ENCODE data around the gene FBXO21.
"Not testable (repeated sequence)": the region's sequence is repeated elsewhere in the genome, so short reads cannot be mapped to it uniquely, and the experiment has no call there.

The FBXO21 gene

GRCh38 chr12:117202033-117202432 lies 11.8 kb upstream of the FBXO21 start:
- no peak for DNase-seq (ENCODE audit: low read depth)

- not testable (repeated sequence) for DNase-seq (ENCODE audit: low read depth)
Observed at GRCh38 chr12:117199956-117200744, 9.9 kb upstream of the FBXO21 start.

- DNase-seq (ENCODE audit: low read depth): not testable (repeated sequence)
Observed at GRCh38 chr12:117196334-117196733, 6.1 kb upstream of the FBXO21 start.

- DNase-seq (ENCODE audit: low read depth): not testable (repeated sequence)
Observed at GRCh38 chr12:117195027-117195426, 4.8 kb upstream of the FBXO21 start.

- no peak for DNase-seq (ENCODE audit: low read depth)
Observed at GRCh38 chr12:117193903-117194302, 3.6 kb upstream of the FBXO21 start.

GRCh38 chr12:117192581-117192980 lies 2.3 kb upstream of the FBXO21 start:
- DNase-seq (ENCODE audit: low read depth): not testable (repeated sequence)

- no peak for DNase-seq (ENCODE audit: low read depth)
Observed at GRCh38 chr12:117192057-117192456, 1.8 kb upstream of the FBXO21 start.

- no peak for DNase-seq (ENCODE audit: low read depth)
Observed at GRCh38 chr12:117189725-117190209, 503 bp downstream of the FBXO21 start.

- DNase-seq (ENCODE audit: low read depth): no peak
Observed at GRCh38 chr12:117188961-117189724, 1.1 kb downstream of the FBXO21 start.

- no peak for DNase-seq (ENCODE audit: low read depth)
Observed at GRCh38 chr12:117188121-117188665, 2.1 kb downstream of the FBXO21 start.

GRCh38 chr12:117187421-117187820 lies 2.8 kb downstream of the FBXO21 start:
- no peak for DNase-seq (ENCODE audit: low read depth)

- DNase-seq (ENCODE audit: low read depth): no peak
Observed at GRCh38 chr12:117182866-117183265, 7.4 kb downstream of the FBXO21 start.

GRCh38 chr12:117181468-117181843 lies 8.8 kb downstream of the FBXO21 start:
- DNase-seq (ENCODE audit: low read depth): not testable (repeated sequence)

GRCh38 chr12:117180758-117181467 lies 9.4 kb downstream of the FBXO21 start:
- no peak for DNase-seq (ENCODE audit: low read depth)

- no peak for DNase-seq (ENCODE audit: low read depth)
Observed at GRCh38 chr12:117178745-117179144, 11.5 kb downstream of the FBXO21 start.

GRCh38 chr12:117178301-117178700 lies 12.0 kb downstream of the FBXO21 start:
- DNase-seq (ENCODE audit: low read depth): no peak

GRCh38 chr12:117172168-117172567 lies 18.1 kb downstream of the FBXO21 start:
- no peak for DNase-seq (ENCODE audit: low read depth)

GRCh38 chr12:117171499-117172162 lies 18.6 kb downstream of the FBXO21 start:
- DNase-seq (ENCODE audit: low read depth): no peak

- DNase-seq (ENCODE audit: low read depth): no peak
Observed at GRCh38 chr12:117169548-117169947, 20.7 kb downstream of the FBXO21 start.

- DNase-seq (ENCODE audit: low read depth): no peak
Observed at GRCh38 chr12:117168976-117169375, 21.3 kb downstream of the FBXO21 start.

- DNase-seq (ENCODE audit: low read depth): no peak
Observed at GRCh38 chr12:117167769-117168168, 22.5 kb downstream of the FBXO21 start.

GRCh38 chr12:117166107-117166506 lies 24.2 kb downstream of the FBXO21 start:
- no peak for DNase-seq (ENCODE audit: low read depth)
